Liver (tissue), 3 donors: ENCODE measurements around the gene MCM6.

ENCODE experiments used
- ATF3 ChIP-seq: IDR thresholded peaks from 2 replicates; pipeline ENCODE4 v1.6.1; 2016; ENCODE audit warnings: antibody characterized with exemption
- CTCF ChIP-seq: fragments of 150-350 bp; IDR thresholded peaks from 2 replicates; pipeline ENCODE4 v1.5.1; 2017; ENCODE audit warnings: improper control_type of control experiment, low read depth, low read length; ENCODE audit not compliant: missing input control
- FOXA1 ChIP-seq: IDR thresholded peaks from 2 replicates; pipeline ENCODE4 v1.6.1; 2016; ENCODE audit warnings: antibody characterized with exemption
- RAD21 ChIP-seq, 2 donors: IDR thresholded peaks; 2 replicates each; pipeline ENCODE4 v1.6.1; 2016; ENCODE audit warnings: antibody characterized with exemption in 2 of 2, mild to moderate bottlenecking in 2 of 2
- REST ChIP-seq: IDR thresholded peaks from 2 replicates; pipeline ENCODE4 v1.6.1; 2016; ENCODE audit warnings: antibody characterized with exemption, mild to moderate bottlenecking
- RXRA ChIP-seq, 2 donors: IDR thresholded peaks; 2 replicates each; pipeline ENCODE4 v1.6.1; 2017 to 2018; ENCODE audit warnings: antibody characterized with exemption in 2 of 2, mild to moderate bottlenecking in 1 of 2
- SP1 ChIP-seq: IDR thresholded peaks from 2 replicates; pipeline ENCODE4 v1.6.1; 2018; ENCODE audit warnings: antibody characterized with exemption, mild to moderate bottlenecking
- TAF1 ChIP-seq: conservative IDR thresholded peaks from 2 replicates; pipeline ENCODE4 v1.6.1; 2016; ENCODE audit warnings: antibody characterized with exemption, mild to moderate bottlenecking
- ZBTB33 ChIP-seq: IDR thresholded peaks from 2 replicates; pipeline ENCODE4 v1.6.1; 2016; ENCODE audit warnings: antibody characterized with exemption
- donor health status: healthy.
- donor health status: healthy.

GRCh38 chr2:135925571-135925970 lies 49.3 kb upstream of the MCM6 start:
- TF ChIP-seq CTCF (no peak), RAD21 (IDR thresholded peaks at IDR 0.05) (no peak), REST (no peak), SP1 (no peak), TAF1 (no peak), RXRA (IDR thresholded peaks at IDR 0.05) (no peak), ZBTB33 (no peak), ATF3 (no peak), FOXA1 (no peak)
